Vagina (tissue), 2 donors: ENCODE data around the gene PIMREG.

Experiments
- POLR2A ChIP-seq, 2 donors: fragments of 450-650 bp; IDR thresholded peaks; one replicate each; pipeline ENCODE4 v1.6.1; 2017; ENCODE audit warnings: antibody characterized with exemption in 2 of 2, mild to moderate bottlenecking in 2 of 2, moderate library complexity in 2 of 2
- TF ChIP-seq, protein P1 (sequence below), 3 experiments: fragments of 450-650 bp in 2 of 3; fragments of 200-600 bp in 1 of 3; sonication (generic) in 1 of 3; IDR thresholded peaks; one replicate each; pipeline ENCODE4 v1.5.1; 2017 to 2019; ENCODE audit warnings: antibody characterized with exemption in 3 of 3, mild to moderate bottlenecking in 2 of 3, moderate library complexity in 2 of 3

GRCh38 chr17:6448473-6448872 is 4.2 kb downstream of the PIMREG start:
- TF ChIP-seq POLR2A (IDR thresholded peaks at IDR 0.05) = no peak
- TF ChIP-seq, protein P1, sequence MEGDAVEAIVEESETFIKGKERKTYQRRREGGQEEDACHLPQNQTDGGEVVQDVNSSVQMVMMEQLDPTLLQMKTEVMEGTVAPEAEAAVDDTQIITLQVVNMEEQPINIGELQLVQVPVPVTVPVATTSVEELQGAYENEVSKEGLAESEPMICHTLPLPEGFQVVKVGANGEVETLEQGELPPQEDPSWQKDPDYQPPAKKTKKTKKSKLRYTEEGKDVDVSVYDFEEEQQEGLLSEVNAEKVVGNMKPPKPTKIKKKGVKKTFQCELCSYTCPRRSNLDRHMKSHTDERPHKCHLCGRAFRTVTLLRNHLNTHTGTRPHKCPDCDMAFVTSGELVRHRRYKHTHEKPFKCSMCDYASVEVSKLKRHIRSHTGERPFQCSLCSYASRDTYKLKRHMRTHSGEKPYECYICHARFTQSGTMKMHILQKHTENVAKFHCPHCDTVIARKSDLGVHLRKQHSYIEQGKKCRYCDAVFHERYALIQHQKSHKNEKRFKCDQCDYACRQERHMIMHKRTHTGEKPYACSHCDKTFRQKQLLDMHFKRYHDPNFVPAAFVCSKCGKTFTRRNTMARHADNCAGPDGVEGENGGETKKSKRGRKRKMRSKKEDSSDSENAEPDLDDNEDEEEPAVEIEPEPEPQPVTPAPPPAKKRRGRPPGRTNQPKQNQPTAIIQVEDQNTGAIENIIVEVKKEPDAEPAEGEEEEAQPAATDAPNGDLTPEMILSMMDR (IDR thresholded peaks at IDR 0.05) = no peak
